ENCODE measurements around the gene KRT34. TPM values are rescaled to one million over a fixed set of nuclear protein-coding genes. Genes with fewer than 3 reads are reported as not detected.

Gene KRT34
- total RNA-seq, 2 experiments from 2014 or later = not detected

GRCh38 chr17:41340494-41340893, 41.6 kb downstream of the KRT34 start:
- Histone ChIP-seq H3K36me3 (ENCODE audit: insufficient read depth, low read length) (no peaks in the 10 kb centered on the region), H3K4me1 (ENCODE audit: insufficient read depth, low read length, poor library complexity, severe bottlenecking) (no peaks in the 10 kb centered on the region), H3K79me2 (ENCODE audit: insufficient read depth, low read depth, low read length) (no peaks in the 10 kb centered on the region), H3K27ac (ENCODE audit: low read depth, low read length, poor library complexity, severe bottlenecking) (no peak overlapping the region), H3K4me2 (ENCODE audit: low read length) (no peak overlapping the region), H2AFZ (ENCODE audit: low read length) (no peak overlapping the region), H3K9me3 (ENCODE audit: low read length) (no peaks in the 10 kb centered on the region), H3K4me3 (ENCODE audit: low read depth, low read length, poor library complexity, severe bottlenecking) (no peak overlapping the region), H3K9me2 (ENCODE audit: insufficient read depth, low read length) (no peaks in the 10 kb centered on the region), H4K20me1 (ENCODE audit: insufficient read depth, low read length) (no peaks in the 10 kb centered on the region)
- CTCF ChIA-PET (ENCODE audit: unreplicated experiment) = no interaction called here
- BruUV-seq (replicated peaks) = no TSS peak
- POLR2A ChIA-PET = no interaction called here
- no peak for DNase-seq (ENCODE audit: low spot score)
- intact Hi-C loops (cut with micrococcal nuclease; ENCODE audit: unreplicated experiment) = no loop called here
- no peak for TF ChIP-seq EZH2phosphoT487 (IDR thresholded peaks at IDR 0.05; ENCODE audit: borderline replicate concordance, low read depth, low read length)
- no peak for TF ChIP-seq CTCF (conservative IDR thresholded peaks at IDR 0.05; ENCODE audit: low read length)

GRCh38 chr17:41339571-41340172, 42.4 kb downstream of the KRT34 start:
- BruUV-seq (replicated peaks) = no TSS peak
- Histone ChIP-seq H3K36me3 (ENCODE audit: insufficient read depth, low read length) (no peaks in the 10 kb centered on the region), H3K9me3 (ENCODE audit: low read length) (no peaks in the 10 kb centered on the region), H3K4me2 (ENCODE audit: low read length) (no peak overlapping the region), H3K27ac (ENCODE audit: low read depth, low read length, poor library complexity, severe bottlenecking) (no peak overlapping the region), H3K4me3 (ENCODE audit: low read depth, low read length, poor library complexity, severe bottlenecking) (no peak overlapping the region), H3K79me2 (ENCODE audit: insufficient read depth, low read depth, low read length) (no peaks in the 10 kb centered on the region), H3K9me2 (ENCODE audit: insufficient read depth, low read length) (no peaks in the 10 kb centered on the region), H4K20me1 (ENCODE audit: insufficient read depth, low read length) (no peaks in the 10 kb centered on the region), H2AFZ (ENCODE audit: low read length) (no peak overlapping the region), H3K4me1 (ENCODE audit: insufficient read depth, low read length, poor library complexity, severe bottlenecking) (no peaks in the 10 kb centered on the region)
- intact Hi-C loops (cut with micrococcal nuclease; ENCODE audit: unreplicated experiment) = no loop called here
- TF ChIP-seq EZH2phosphoT487 (IDR thresholded peaks at IDR 0.05; ENCODE audit: borderline replicate concordance, low read depth, low read length) = no peak
- TF ChIP-seq CTCF (conservative IDR thresholded peaks at IDR 0.05; ENCODE audit: low read length) = no peak
- ChIA-PET CTCF (ENCODE audit: unreplicated experiment) (no interaction called here), POLR2A (no interaction called here)
- DNase-seq (ENCODE audit: low spot score) = no peak

- H3K4me1 ChIP-seq (ENCODE audit: insufficient read depth, low read length, poor library complexity, severe bottlenecking) = no peaks in the 10 kb centered on the region
- H3K4me3 ChIP-seq (ENCODE audit: low read depth, low read length, poor library complexity, severe bottlenecking) = no peak overlapping the region
- no peaks in the 10 kb centered on the region for H3K9me2 ChIP-seq (ENCODE audit: insufficient read depth, low read length)
- H4K20me1 ChIP-seq (ENCODE audit: insufficient read depth, low read length) = no peaks in the 10 kb centered on the region
- DNase-seq (ENCODE audit: low spot score) = no peak
- H3K4me2 ChIP-seq (ENCODE audit: low read length) = no peak overlapping the region
- H3K27ac ChIP-seq (ENCODE audit: low read depth, low read length, poor library complexity, severe bottlenecking) = no peak overlapping the region
- no peaks in the 10 kb centered on the region for H3K36me3 ChIP-seq (ENCODE audit: insufficient read depth, low read length)
- H3K9me3 ChIP-seq (ENCODE audit: low read length) = no peaks in the 10 kb centered on the region
- POLR2A ChIA-PET = no interaction called here
- H2AFZ ChIP-seq (ENCODE audit: low read length) = no peak overlapping the region
- intact Hi-C loops (cut with micrococcal nuclease; ENCODE audit: unreplicated experiment) = no loop called here
- TF ChIP-seq EZH2phosphoT487 (IDR thresholded peaks at IDR 0.05; ENCODE audit: borderline replicate concordance, low read depth, low read length) (no peak), CTCF (conservative IDR thresholded peaks at IDR 0.05; ENCODE audit: low read length) (no peak)
- BruUV-seq (replicated peaks) = no TSS peak
- H3K79me2 ChIP-seq (ENCODE audit: insufficient read depth, low read depth, low read length) = no peaks in the 10 kb centered on the region
- CTCF ChIA-PET (ENCODE audit: unreplicated experiment) = no interaction called here
Measured at GRCh38 chr17:41338961-41339485, 43.1 kb downstream of the KRT34 start.

All from OCI-LY7 (cell line).